Mesothelial cell of epicardium (in vitro differentiated cells): ENCODE results near the gene CD276. TPM values are rescaled to one million over a fixed set of nuclear protein-coding genes. Genes with fewer than 3 reads are reported as not detected.
"Not testable (repeated sequence)": the region's sequence is repeated elsewhere in the genome, so short reads cannot be mapped to it uniquely, and the experiment has no call there.

Experiments
- DNase-seq, 2 experiments: peaks; one replicate each; pipeline ENCODE4 v3.0.0; 2021; ENCODE audit warnings: low spot score in 2 of 2; ENCODE audit not compliant: unreplicated experiment in 2 of 2
- H3K27ac Mint-ChIP-seq: 2 replicates; pipeline ENCODE4 v1.8.0; 2021; ENCODE audit warnings: mixed read lengths
- H3K27me3 Mint-ChIP-seq: 2 replicates; pipeline ENCODE4 v1.8.0; 2021; ENCODE audit warnings: low read depth, mixed read lengths
- H3K36me3 Mint-ChIP-seq: 2 replicates; pipeline ENCODE4 v1.8.0; 2021; ENCODE audit warnings: mixed read lengths
- H3K4me1 Mint-ChIP-seq: 2 replicates; pipeline ENCODE4 v1.8.0; 2021; ENCODE audit warnings: mixed read lengths
- H3K4me3 Mint-ChIP-seq: 2 replicates; pipeline ENCODE4 v1.8.0; 2021; ENCODE audit warnings: mild to moderate bottlenecking, moderate library complexity, mixed read lengths
- H3K9me3 Mint-ChIP-seq: 2 replicates; pipeline ENCODE4 v1.8.0; 2021; ENCODE audit warnings: mixed read lengths
- CTCF ChIP-seq: fragments of 200-600 bp; sonication (generic); IDR thresholded peaks from one replicate; pipeline ENCODE4 v1.5.0; 2021; ENCODE audit warnings: antibody characterized with exemption; ENCODE audit not compliant: unreplicated experiment
- total RNA-seq: library from RNA; stranded (reverse); gene quantifications from 3 replicates; pipeline ENCODE4 v1.2.1, GENCODE V29; 2021

Gene CD276
- total RNA-seq, 1 donor from 2014 or later = 174 TPM

GRCh38 chr15:73723191-73723590, 39.0 kb downstream of the CD276 start:
- Mint-ChIP-seq H3K4me3 (no peak overlapping the region), H3K27ac (no peak overlapping the region), H3K27me3 (no peaks in the 10 kb centered on the region), H3K36me3 (no peaks in the 10 kb centered on the region), H3K9me3 (no peaks in the 10 kb centered on the region), H3K4me1 (peaks cover 6% of the 10 kb centered on the region)
- no peak for DNase-seq
- no peak for TF ChIP-seq CTCF

- DNase-seq = no peak
- H3K27ac Mint-ChIP-seq = no peak overlapping the region
- H3K4me3 Mint-ChIP-seq = no peak overlapping the region
Measured at GRCh38 chr15:73724212-73724611, 40.0 kb downstream of the CD276 start.

GRCh38 chr15:73727330-73727976, 43.3 kb downstream of the CD276 start:
- H3K4me1 Mint-ChIP-seq = peaks cover 6% of the 10 kb centered on the region
- no peaks in the 10 kb centered on the region for H3K36me3 Mint-ChIP-seq
- no peaks in the 10 kb centered on the region for H3K27me3 Mint-ChIP-seq
- no peak for TF ChIP-seq CTCF
- H3K4me3 Mint-ChIP-seq = no peak overlapping the region
- no peak for DNase-seq
- no peak overlapping the region for H3K27ac Mint-ChIP-seq
- no peaks in the 10 kb centered on the region for H3K9me3 Mint-ChIP-seq

More at GRCh38 chr15:73724212-73724611, 40.0 kb downstream of the CD276 start:
- Mint-ChIP-seq H3K9me3 (no peaks in the 10 kb centered on the region), H3K36me3 (no peaks in the 10 kb centered on the region), H3K27me3 (no peaks in the 10 kb centered on the region), H3K4me1 (peaks cover 6% of the 10 kb centered on the region)
- no peak for TF ChIP-seq CTCF

GRCh38 chr15:73732051-73732450, 47.9 kb downstream of the CD276 start:
- H3K4me1 Mint-ChIP-seq, DNase-seq, H3K4me3 Mint-ChIP-seq, H3K27me3 Mint-ChIP-seq, H3K9me3 Mint-ChIP-seq, H3K36me3 Mint-ChIP-seq, H3K27ac Mint-ChIP-seq: not testable (repeated sequence)

GRCh38 chr15:73732930-73733329, 48.7 kb downstream of the CD276 start:
- no peak for DNase-seq
- no peak for TF ChIP-seq CTCF
- no peak overlapping the region for H3K4me3 Mint-ChIP-seq
- no peaks in the 10 kb centered on the region for H3K36me3 Mint-ChIP-seq
- H3K27ac Mint-ChIP-seq = no peak overlapping the region
- no peaks in the 10 kb centered on the region for H3K9me3 Mint-ChIP-seq
- H3K4me1 Mint-ChIP-seq = no peaks in the 10 kb centered on the region
- peaks cover 7% of the 10 kb centered on the region for H3K27me3 Mint-ChIP-seq

GRCh38 chr15:73737535-73737934, 53.4 kb downstream of the CD276 start:
- peaks cover 7% of the 10 kb centered on the region for H3K27me3 Mint-ChIP-seq
- H3K36me3 Mint-ChIP-seq = no peaks in the 10 kb centered on the region
- no peak overlapping the region for H3K4me3 Mint-ChIP-seq
- no peak for DNase-seq
- no peak overlapping the region for H3K27ac Mint-ChIP-seq
- TF ChIP-seq CTCF = no peak
- no peaks in the 10 kb centered on the region for H3K4me1 Mint-ChIP-seq
- H3K9me3 Mint-ChIP-seq = no peaks in the 10 kb centered on the region
